Measurements from ENCODE around the gene KIF16B. TPM values are rescaled to one million over a fixed set of nuclear protein-coding genes. Genes with fewer than 3 reads are reported as not detected.

Gene KIF16B
- total and polyA plus RNA-seq, 4 donors, result 5.9 to 20.3 (median 9.6) TPM

- ATAC-seq (ENCODE audit: insufficient read depth, low FRiP score) (no peak), DNase-seq (no peak)
- H3K27ac ChIP-seq (ENCODE audit: low read depth in 1 of 2, low read length in 1 of 2), result no peak overlapping the region
- TF ChIP-seq CTCF (IDR thresholded peaks at IDR 0.05; ENCODE audit: control extremely low read depth, extremely low read depth), result no peak
- H3K27me3 ChIP-seq (ENCODE audit: control insufficient read depth in 3 of 3, insufficient read depth in 3 of 3, low read length in 2 of 3), result no peaks in the 10 kb centered on the region
- H3K9me3 ChIP-seq (ENCODE audit: control insufficient read depth in 4 of 4, insufficient read depth in 3 of 4, low read length in 3 of 4), result no peaks in the 10 kb centered on the region
- H3K36me3 ChIP-seq (ENCODE audit: control insufficient read depth in 4 of 4, insufficient read depth in 4 of 4, low read length in 4 of 4), result peaks cover 0 to 12% (median 7%) of the 10 kb centered on the region in 4 donors
- WGBS, 2 donors, result 95 to 98% methylated on average over 1 of the region's 1 CpG
- no peaks in the 10 kb centered on the region for H3K4me1 ChIP-seq (ENCODE audit: control insufficient read depth in 5 of 5, insufficient read depth in 5 of 5, low read length in 5 of 5)
- H3K4me3 ChIP-seq, result no peak overlapping the region
- no peak overlapping the region for H3K9ac ChIP-seq (ENCODE audit: insufficient read depth in 1 of 2, low read length in 2 of 2)
Measured at GRCh38 chr20:16493486-16493885, 79.8 kb downstream of the KIF16B start.

GRCh38 chr20:16491294-16491905, 81.8 kb downstream of the KIF16B start:
- peak; percentile 19 for ATAC-seq (ENCODE audit: insufficient read depth, low FRiP score)
- no peak overlapping the region for H3K9ac ChIP-seq (ENCODE audit: insufficient read depth in 1 of 2, low read length in 2 of 2)
- peaks cover 0 to 9% (median 6%) of the 10 kb centered on the region in 4 donors for H3K36me3 ChIP-seq (ENCODE audit: control insufficient read depth in 4 of 4, insufficient read depth in 4 of 4, low read length in 4 of 4)
- H3K27ac ChIP-seq (ENCODE audit: low read depth in 1 of 2, low read length in 1 of 2), result no peak overlapping the region
- H3K27me3 ChIP-seq (ENCODE audit: control insufficient read depth in 3 of 3, insufficient read depth in 3 of 3, low read length in 2 of 3), result no peaks in the 10 kb centered on the region
- H3K4me1 ChIP-seq (ENCODE audit: control insufficient read depth in 5 of 5, insufficient read depth in 5 of 5, low read length in 5 of 5), result no peaks in the 10 kb centered on the region
- 64 to 70% methylated on average over 7 of the region's 7 CpGs for WGBS, 2 donors
- H3K4me3 ChIP-seq, result no peak overlapping the region
- no peak for TF ChIP-seq CTCF (IDR thresholded peaks at IDR 0.05; ENCODE audit: control extremely low read depth, extremely low read depth)
- H3K9me3 ChIP-seq (ENCODE audit: control insufficient read depth in 4 of 4, insufficient read depth in 3 of 4, low read length in 3 of 4), result no peaks in the 10 kb centered on the region
- DNase-seq, result no peak

GRCh38 chr20:16490696-16491095, 82.6 kb downstream of the KIF16B start:
- ATAC-seq (ENCODE audit: insufficient read depth, low FRiP score), result no peak
- DNase-seq, result no peak
- H3K36me3 ChIP-seq (ENCODE audit: control insufficient read depth in 4 of 4, insufficient read depth in 4 of 4, low read length in 4 of 4), result peaks cover 0 to 9% (median 5%) of the 10 kb centered on the region in 4 donors
- no peak overlapping the region for H3K27ac ChIP-seq (ENCODE audit: low read depth in 1 of 2, low read length in 1 of 2)
- WGBS, 2 donors, result 54 to 79% methylated on average over 3 of the region's 3 CpGs
- no peak overlapping the region for H3K4me3 ChIP-seq
- no peaks in the 10 kb centered on the region for H3K27me3 ChIP-seq (ENCODE audit: control insufficient read depth in 3 of 3, insufficient read depth in 3 of 3, low read length in 2 of 3)
- no peaks in the 10 kb centered on the region for H3K4me1 ChIP-seq (ENCODE audit: control insufficient read depth in 5 of 5, insufficient read depth in 5 of 5, low read length in 5 of 5)
- no peaks in the 10 kb centered on the region for H3K9me3 ChIP-seq (ENCODE audit: control insufficient read depth in 4 of 4, insufficient read depth in 3 of 4, low read length in 3 of 4)
- H3K9ac ChIP-seq (ENCODE audit: insufficient read depth in 1 of 2, low read length in 2 of 2), result no peak overlapping the region
- TF ChIP-seq CTCF (IDR thresholded peaks at IDR 0.05; ENCODE audit: control extremely low read depth, extremely low read depth), result no peak

GRCh38 chr20:16488616-16489015, 84.6 kb downstream of the KIF16B start:
- Histone ChIP-seq H3K27ac (ENCODE audit: low read depth in 1 of 2, low read length in 1 of 2) (no peak overlapping the region), H3K4me3 (no peak overlapping the region), H3K9ac (ENCODE audit: insufficient read depth in 1 of 2, low read length in 2 of 2) (no peak overlapping the region), H3K27me3 (ENCODE audit: control insufficient read depth in 3 of 3, insufficient read depth in 3 of 3, low read length in 2 of 3) (no peaks in the 10 kb centered on the region), H3K36me3 (ENCODE audit: control insufficient read depth in 4 of 4, insufficient read depth in 4 of 4, low read length in 4 of 4) (peaks cover 2 to 8% (median 5%) of the 10 kb centered on the region in 4 donors), H3K4me1 (ENCODE audit: control insufficient read depth in 5 of 5, insufficient read depth in 5 of 5, low read length in 5 of 5) (no peaks in the 10 kb centered on the region), H3K9me3 (ENCODE audit: control insufficient read depth in 4 of 4, insufficient read depth in 3 of 4, low read length in 3 of 4) (no peaks in the 10 kb centered on the region)
- ATAC-seq (ENCODE audit: insufficient read depth, low FRiP score) (no peak), DNase-seq (no peak)
- 88 to 94% methylated on average over 3 of the region's 3 CpGs for WGBS, 2 donors
- no peak for TF ChIP-seq CTCF (IDR thresholded peaks at IDR 0.05; ENCODE audit: control extremely low read depth, extremely low read depth)
